Liver (tissue), 9 donors: Measurements from ENCODE around the gene ADGRB2. TPM values are rescaled to one million over a fixed set of nuclear protein-coding genes. Genes with fewer than 3 reads are reported as not detected.

ENCODE experiments used
- DNase-seq: peaks from one replicate; pipeline ENCODE4 v3.0.0-alpha.2; 2017; ENCODE audit warnings: low spot score
- H3K27ac ChIP-seq, 2 donors: one replicate each; pipeline ENCODE4 v1.7.0; 2013; ENCODE audit warnings: inconsistent platforms in 2 of 2, low read length in 2 of 2, control low read depth in 1 of 2, low read depth in 1 of 2, mild to moderate bottlenecking in 1 of 2
- H3K27me3 ChIP-seq, 4 donors: one replicate each; pipeline versions ENCODE4 v1.6.1 to v1.7.0; 2013; ENCODE audit warnings: low read length in 3 of 4, inconsistent platforms in 1 of 4, mild to moderate bottlenecking in 1 of 4, moderate library complexity in 1 of 4; ENCODE audit not compliant: control insufficient read depth in 4 of 4, insufficient read depth in 4 of 4
- H3K36me3 ChIP-seq, 4 donors: one replicate each; pipeline versions ENCODE4 v1.6.1 to v1.7.0; 2013; ENCODE audit warnings: low read length in 3 of 4, mild to moderate bottlenecking in 3 of 4, low read depth in 1 of 4, moderate library complexity in 1 of 4; ENCODE audit not compliant: control insufficient read depth in 4 of 4, insufficient read depth in 3 of 4
- H3K4me1 ChIP-seq, 4 donors: one replicate each; pipeline versions ENCODE4 v1.6.1 to v1.7.0; 2013; ENCODE audit warnings: low read length in 3 of 4, mild to moderate bottlenecking in 3 of 4, moderate library complexity in 1 of 4; ENCODE audit not compliant: control insufficient read depth in 4 of 4, insufficient read depth in 4 of 4
- H3K4me3 ChIP-seq, 3 donors: one replicate each; pipeline versions ENCODE4 v1.6.1 to v1.7.0; 2013; ENCODE audit warnings: low read length in 3 of 3, control low read depth in 1 of 3, low read depth in 1 of 3, mild to moderate bottlenecking in 1 of 3
- H3K9ac ChIP-seq, 2 donors: one replicate each; pipeline ENCODE4 v1.7.0; 2013; ENCODE audit warnings: low read length in 2 of 2, mild to moderate bottlenecking in 2 of 2, moderate library complexity in 2 of 2, control low read depth in 1 of 2, low read depth in 1 of 2
- H3K9me3 ChIP-seq, 4 donors: one replicate each; pipeline versions ENCODE4 v1.6.1 to v1.7.0; 2013; ENCODE audit warnings: low read length in 3 of 4; ENCODE audit not compliant: control insufficient read depth in 4 of 4
- EGR1 ChIP-seq, 2 donors: IDR thresholded peaks; 2 replicates each; pipeline ENCODE4 v1.6.1; 2016 to 2018; ENCODE audit warnings: antibody characterized with exemption in 2 of 2, low read depth in 2 of 2
- FOXA1 ChIP-seq: IDR thresholded peaks from 2 replicates; pipeline ENCODE4 v1.6.1; 2016; ENCODE audit warnings: antibody characterized with exemption
- GABPA ChIP-seq, 2 donors: IDR thresholded peaks in 1 of 2; conservative IDR thresholded peaks in 1 of 2; 2 replicates each; pipeline ENCODE4 v1.6.1; 2016; ENCODE audit warnings: antibody characterized with exemption in 2 of 2, mild to moderate bottlenecking in 1 of 2, moderate library complexity in 1 of 2
- HNF4A ChIP-seq, 2 donors: conservative IDR thresholded peaks; 2 replicates each; pipeline ENCODE4 v1.6.1; 2016; ENCODE audit warnings: antibody characterized with exemption in 2 of 2, mild to moderate bottlenecking in 2 of 2
- HNF4G ChIP-seq: IDR thresholded peaks from 2 replicates; pipeline ENCODE4 v1.6.1; 2016; ENCODE audit warnings: antibody characterized with exemption
- JUND ChIP-seq, 2 donors: IDR thresholded peaks; 2 replicates each; pipeline ENCODE4 v1.6.1; 2016; ENCODE audit warnings: antibody characterized with exemption in 2 of 2
- NR2F2 ChIP-seq: IDR thresholded peaks from 2 replicates; pipeline ENCODE4 v1.6.1; 2016; ENCODE audit warnings: antibody characterized with exemption
- RAD21 ChIP-seq, 2 donors: IDR thresholded peaks; 2 replicates each; pipeline ENCODE4 v1.6.1; 2016; ENCODE audit warnings: antibody characterized with exemption in 2 of 2, mild to moderate bottlenecking in 2 of 2
- RXRA ChIP-seq, 2 donors: IDR thresholded peaks; 2 replicates each; pipeline ENCODE4 v1.6.1; 2017 to 2018; ENCODE audit warnings: antibody characterized with exemption in 2 of 2, mild to moderate bottlenecking in 1 of 2
- SP1 ChIP-seq: IDR thresholded peaks from 2 replicates; pipeline ENCODE4 v1.6.1; 2018; ENCODE audit warnings: antibody characterized with exemption, mild to moderate bottlenecking
- TAF1 ChIP-seq: conservative IDR thresholded peaks from 2 replicates; pipeline ENCODE4 v1.6.1; 2016; ENCODE audit warnings: antibody characterized with exemption, mild to moderate bottlenecking
- WGBS: extraction: QIAGEN DNeasy Blood & Tissue Kit; methylation state at CpG from one replicate; pipeline ENCODE4 v1.1.7; 2013; 5-methylcytosine and 5-hydroxymethylcytosine counted together
- polyA plus RNA-seq, 2 donors: library from polyadenylated mRNA; stranded (reverse) in 1 of 2; unstranded in 1 of 2; fragments of 200-250 nt in 1 of 2; fragments of >200 nt in 1 of 2; fragmentation: Nextera tagmentation in 1 of 2; extraction: Ambion mirVana in 1 of 2; gene quantifications; one replicate each; pipeline versions ENCODE4 v1.2.1 to v1.2.3, GENCODE V29; 2013 to 2015
- total RNA-seq, 2 donors: library from RNA; depleted of rRNA; stranded (reverse); fragments of >200 nt; gene quantifications; one replicate each; pipeline ENCODE4 v1.2.3, GENCODE V29; 2014
- TF ChIP-seq, protein P1 (sequence below): IDR thresholded peaks from 2 replicates; pipeline ENCODE4 v1.6.1; 2016; ENCODE audit warnings: antibody characterized with exemption
- TF ChIP-seq, protein P2 (sequence below): fragments of 150-350 bp; IDR thresholded peaks from 2 replicates; pipeline ENCODE4 v1.5.1; 2017; ENCODE audit warnings: improper control_type of control experiment, low read depth, low read length; ENCODE audit not compliant: missing input control
- TF ChIP-seq, protein P3 (sequence below): IDR thresholded peaks from 2 replicates; pipeline ENCODE4 v1.6.1; 2016; ENCODE audit warnings: antibody characterized with exemption
- TF ChIP-seq, protein P4 (sequence below): IDR thresholded peaks from 2 replicates; pipeline ENCODE4 v1.6.1; 2016; ENCODE audit warnings: antibody characterized with exemption, mild to moderate bottlenecking
- donor health status: healthy.
- donor health status: healthy.
- donor health status: healthy.
- donor health status: healthy.
- donor health status: healthy.

ADGRB2 gene
- total and polyA plus RNA-seq, 4 donors, result under 0.01 to 0.05 (median 0.05) TPM; not detected in 1

DNA sequence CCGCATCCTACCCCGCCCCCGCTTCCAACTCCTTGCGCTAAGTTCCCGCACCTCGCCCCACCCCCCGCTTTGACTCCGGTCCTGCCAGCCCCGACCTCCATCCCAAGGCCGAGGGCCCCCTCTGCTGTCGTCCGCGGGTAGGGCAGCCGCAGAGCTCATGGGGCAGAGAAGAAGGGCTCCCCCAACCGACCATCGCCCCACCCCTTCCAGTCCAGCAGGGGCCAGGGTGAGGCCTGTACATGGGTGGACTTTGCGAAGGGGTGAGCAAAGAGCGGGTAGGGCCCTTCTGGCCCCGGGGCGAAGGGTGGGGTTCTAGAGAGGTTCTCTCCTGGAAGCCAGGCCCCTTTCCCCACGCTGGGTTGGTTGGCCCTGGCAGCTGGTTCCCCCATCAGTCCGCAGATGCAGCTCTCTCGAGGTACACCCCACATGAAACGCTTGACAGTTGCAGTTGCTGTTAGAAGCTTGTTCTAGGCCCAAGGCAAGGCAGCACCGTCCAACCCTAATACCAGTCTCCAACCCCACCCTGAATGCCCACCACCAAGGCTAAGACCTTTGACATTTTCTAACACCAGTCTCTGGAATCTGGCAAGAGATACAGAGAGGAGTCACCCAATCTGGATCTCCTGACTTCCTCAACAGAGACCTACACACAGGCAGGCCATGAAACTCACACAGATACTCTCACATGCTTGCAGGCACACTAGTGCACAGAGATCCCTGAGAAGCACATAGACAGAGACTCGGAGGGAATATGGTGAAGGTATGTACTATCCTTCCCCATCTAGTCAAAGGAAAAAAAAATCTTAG is 25.3 kb upstream of the ADGRB2 start (continued):
- no peak for TF ChIP-seq JUND (IDR thresholded peaks at IDR 0.05)

DNA sequence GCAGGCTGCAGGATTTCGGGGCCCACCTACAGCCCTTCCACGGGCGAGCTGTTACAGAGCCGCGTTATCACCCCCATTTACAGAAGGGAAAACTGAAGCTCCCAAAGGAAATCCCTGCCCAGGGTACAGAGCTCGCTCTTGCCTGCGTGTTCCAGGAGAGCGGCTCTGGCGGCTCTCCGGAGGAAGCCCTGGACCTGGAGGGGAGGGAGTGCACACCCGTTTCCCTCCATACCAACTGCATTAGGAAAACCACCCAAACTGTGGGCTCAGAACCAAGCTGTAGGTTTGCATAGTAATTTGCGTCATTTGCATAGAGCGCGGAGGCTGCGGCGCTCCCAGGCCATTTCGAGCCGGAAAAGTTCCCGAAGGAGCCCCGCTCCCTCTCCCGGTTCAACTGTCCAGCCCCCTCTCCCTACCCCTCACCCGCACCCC is 24.7 kb upstream of the ADGRB2 start:
- Histone ChIP-seq H3K9me3 (no peaks in the 10 kb centered on the region), H3K4me1 (peaks cover 0 to 12% (median 6%) of the 10 kb centered on the region in 4 donors), H3K27ac (peak overlapping the region; percentile 5 to 44), H3K9ac (no peak overlapping the region), H3K27me3 (no peaks in the 10 kb centered on the region), H3K4me3 (peak overlapping the region; percentile 57 to 71 (median 63)), H3K36me3 (no peaks in the 10 kb centered on the region)
- DNase-seq, result no peak
- no peak for TF ChIP-seq SP1
- TF ChIP-seq, protein P1, sequence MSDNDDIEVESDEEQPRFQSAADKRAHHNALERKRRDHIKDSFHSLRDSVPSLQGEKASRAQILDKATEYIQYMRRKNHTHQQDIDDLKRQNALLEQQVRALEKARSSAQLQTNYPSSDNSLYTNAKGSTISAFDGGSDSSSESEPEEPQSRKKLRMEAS, result no peak
- no peak for TF ChIP-seq FOXA1
- no peak for TF ChIP-seq JUND (IDR thresholded peaks at IDR 0.05)
- TF ChIP-seq, protein P2, sequence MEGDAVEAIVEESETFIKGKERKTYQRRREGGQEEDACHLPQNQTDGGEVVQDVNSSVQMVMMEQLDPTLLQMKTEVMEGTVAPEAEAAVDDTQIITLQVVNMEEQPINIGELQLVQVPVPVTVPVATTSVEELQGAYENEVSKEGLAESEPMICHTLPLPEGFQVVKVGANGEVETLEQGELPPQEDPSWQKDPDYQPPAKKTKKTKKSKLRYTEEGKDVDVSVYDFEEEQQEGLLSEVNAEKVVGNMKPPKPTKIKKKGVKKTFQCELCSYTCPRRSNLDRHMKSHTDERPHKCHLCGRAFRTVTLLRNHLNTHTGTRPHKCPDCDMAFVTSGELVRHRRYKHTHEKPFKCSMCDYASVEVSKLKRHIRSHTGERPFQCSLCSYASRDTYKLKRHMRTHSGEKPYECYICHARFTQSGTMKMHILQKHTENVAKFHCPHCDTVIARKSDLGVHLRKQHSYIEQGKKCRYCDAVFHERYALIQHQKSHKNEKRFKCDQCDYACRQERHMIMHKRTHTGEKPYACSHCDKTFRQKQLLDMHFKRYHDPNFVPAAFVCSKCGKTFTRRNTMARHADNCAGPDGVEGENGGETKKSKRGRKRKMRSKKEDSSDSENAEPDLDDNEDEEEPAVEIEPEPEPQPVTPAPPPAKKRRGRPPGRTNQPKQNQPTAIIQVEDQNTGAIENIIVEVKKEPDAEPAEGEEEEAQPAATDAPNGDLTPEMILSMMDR, result no peak
- no peak for TF ChIP-seq RXRA (IDR thresholded peaks at IDR 0.05)
- TF ChIP-seq HNF4G, result no peak
- TF ChIP-seq, protein P3, sequence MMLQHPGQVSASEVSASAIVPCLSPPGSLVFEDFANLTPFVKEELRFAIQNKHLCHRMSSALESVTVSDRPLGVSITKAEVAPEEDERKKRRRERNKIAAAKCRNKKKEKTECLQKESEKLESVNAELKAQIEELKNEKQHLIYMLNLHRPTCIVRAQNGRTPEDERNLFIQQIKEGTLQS, result no peak
- no peak for TF ChIP-seq NR2F2
- no peak for TF ChIP-seq TAF1
- no peak for TF ChIP-seq HNF4A (conservative IDR thresholded peaks at IDR 0.05)
- TF ChIP-seq, protein P4, sequence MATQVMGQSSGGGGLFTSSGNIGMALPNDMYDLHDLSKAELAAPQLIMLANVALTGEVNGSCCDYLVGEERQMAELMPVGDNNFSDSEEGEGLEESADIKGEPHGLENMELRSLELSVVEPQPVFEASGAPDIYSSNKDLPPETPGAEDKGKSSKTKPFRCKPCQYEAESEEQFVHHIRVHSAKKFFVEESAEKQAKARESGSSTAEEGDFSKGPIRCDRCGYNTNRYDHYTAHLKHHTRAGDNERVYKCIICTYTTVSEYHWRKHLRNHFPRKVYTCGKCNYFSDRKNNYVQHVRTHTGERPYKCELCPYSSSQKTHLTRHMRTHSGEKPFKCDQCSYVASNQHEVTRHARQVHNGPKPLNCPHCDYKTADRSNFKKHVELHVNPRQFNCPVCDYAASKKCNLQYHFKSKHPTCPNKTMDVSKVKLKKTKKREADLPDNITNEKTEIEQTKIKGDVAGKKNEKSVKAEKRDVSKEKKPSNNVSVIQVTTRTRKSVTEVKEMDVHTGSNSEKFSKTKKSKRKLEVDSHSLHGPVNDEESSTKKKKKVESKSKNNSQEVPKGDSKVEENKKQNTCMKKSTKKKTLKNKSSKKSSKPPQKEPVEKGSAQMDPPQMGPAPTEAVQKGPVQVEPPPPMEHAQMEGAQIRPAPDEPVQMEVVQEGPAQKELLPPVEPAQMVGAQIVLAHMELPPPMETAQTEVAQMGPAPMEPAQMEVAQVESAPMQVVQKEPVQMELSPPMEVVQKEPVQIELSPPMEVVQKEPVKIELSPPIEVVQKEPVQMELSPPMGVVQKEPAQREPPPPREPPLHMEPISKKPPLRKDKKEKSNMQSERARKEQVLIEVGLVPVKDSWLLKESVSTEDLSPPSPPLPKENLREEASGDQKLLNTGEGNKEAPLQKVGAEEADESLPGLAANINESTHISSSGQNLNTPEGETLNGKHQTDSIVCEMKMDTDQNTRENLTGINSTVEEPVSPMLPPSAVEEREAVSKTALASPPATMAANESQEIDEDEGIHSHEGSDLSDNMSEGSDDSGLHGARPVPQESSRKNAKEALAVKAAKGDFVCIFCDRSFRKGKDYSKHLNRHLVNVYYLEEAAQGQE, result no peak
- no peak for TF ChIP-seq RAD21 (IDR thresholded peaks at IDR 0.05)
- under 1% methylated on average over 22 of the region's 22 CpGs for WGBS

DNA sequence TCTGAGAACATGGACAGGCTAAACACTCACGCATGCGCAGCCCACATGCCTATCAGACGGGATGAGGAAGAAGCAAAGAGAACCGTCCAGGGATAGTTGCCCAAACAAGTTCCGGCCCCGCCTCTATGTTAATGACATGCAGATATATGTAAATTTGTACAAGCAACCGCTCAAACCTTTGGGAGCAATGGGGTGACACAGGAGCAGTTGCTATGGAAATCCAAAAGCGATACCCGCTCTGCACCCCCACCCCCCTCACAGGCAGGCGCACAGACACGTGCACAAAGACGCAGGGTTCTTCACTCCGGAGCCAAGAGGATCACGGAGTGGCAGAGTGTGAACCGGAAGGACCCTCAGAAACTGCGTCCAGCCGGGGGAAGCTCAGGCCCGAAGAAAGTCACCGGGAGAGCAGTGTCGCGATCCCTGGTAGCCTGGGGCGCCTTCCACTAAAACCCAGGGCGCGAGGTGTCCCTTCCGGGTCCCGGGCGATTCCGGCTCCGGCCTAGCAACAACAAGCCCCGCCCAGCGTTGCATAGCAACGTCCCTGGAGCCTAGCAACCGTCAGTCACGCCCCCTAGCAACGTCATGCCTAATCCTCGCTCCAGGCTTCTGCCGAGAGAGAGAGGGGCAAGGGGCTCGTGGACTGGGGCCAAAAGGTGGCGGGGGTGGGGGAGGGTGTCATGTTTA is 24.1 kb upstream of the ADGRB2 start:
- TF ChIP-seq EGR1 (IDR thresholded peaks at IDR 0.05; ENCODE audit: low read depth in 2 of 2) (no peak), RAD21 (IDR thresholded peaks at IDR 0.05) (no peak), GABPA (IDR thresholded peaks at IDR 0.05 in 1 of 2, conservative IDR thresholded peaks at IDR 0.05 in 1 of 2) (peak in 1 of 2 donors; percentile 69)
- TF ChIP-seq, protein P1, result no peak
- H3K27me3 ChIP-seq, result no peaks in the 10 kb centered on the region
- WGBS, result 8% methylated on average over 39 of the region's 39 CpGs
- no peaks in the 10 kb centered on the region for H3K36me3 ChIP-seq
- peak; percentile 88 for DNase-seq
- no peak overlapping the region for H3K9ac ChIP-seq
- peaks cover 0 to 12% (median 6%) of the 10 kb centered on the region in 4 donors for H3K4me1 ChIP-seq
- peak overlapping the region; percentile 5 to 61 for H3K27ac ChIP-seq
- H3K4me3 ChIP-seq, result peak overlapping the region; percentile 30 to 63 (median 57)
- H3K9me3 ChIP-seq, result no peaks in the 10 kb centered on the region
